ENCODE measurements around the gene CCNK. TPM values are rescaled to one million over a fixed set of nuclear protein-coding genes. Genes with fewer than 3 reads are reported as not detected.

The CCNK gene
- total RNA-seq, 4 donors from 2014 or later = 21.1 to 26.8 (median 25.1) TPM

GRCh38 chr14:99531251-99532096 is 50.3 kb downstream of the CCNK start:
- TF ChIP-seq CTCF (IDR thresholded peaks at IDR 0.05; ENCODE audit: low read depth) = no peak

DNA sequence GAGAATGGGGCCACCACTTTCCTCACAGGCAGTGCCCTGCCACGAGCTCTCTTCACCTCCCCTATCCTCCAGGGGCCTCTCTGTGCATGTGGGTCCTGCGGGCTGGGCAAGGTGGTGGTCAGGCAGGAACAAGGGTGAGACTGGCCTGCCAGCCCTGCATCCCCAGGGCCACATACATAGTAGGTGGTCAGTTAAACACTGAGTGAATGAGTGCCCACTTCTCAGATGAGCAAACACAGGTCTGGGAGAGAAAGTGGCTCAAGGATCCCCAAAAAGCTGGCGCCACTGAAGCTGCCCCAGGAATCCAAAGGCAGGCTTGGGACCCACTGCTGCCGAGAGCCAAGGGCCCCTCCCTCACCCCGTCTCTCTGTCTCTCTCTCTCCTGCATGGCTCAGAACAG is 51.1 kb downstream of the CCNK start:
- TF ChIP-seq CTCF (IDR thresholded peaks at IDR 0.05; ENCODE audit: low read depth) = no peak

- no peak for TF ChIP-seq CTCF (IDR thresholded peaks at IDR 0.05; ENCODE audit: low read depth)
These were observed 53.1 kb downstream of the CCNK start for GRCh38 chr14:99534333-99534732.

DNA sequence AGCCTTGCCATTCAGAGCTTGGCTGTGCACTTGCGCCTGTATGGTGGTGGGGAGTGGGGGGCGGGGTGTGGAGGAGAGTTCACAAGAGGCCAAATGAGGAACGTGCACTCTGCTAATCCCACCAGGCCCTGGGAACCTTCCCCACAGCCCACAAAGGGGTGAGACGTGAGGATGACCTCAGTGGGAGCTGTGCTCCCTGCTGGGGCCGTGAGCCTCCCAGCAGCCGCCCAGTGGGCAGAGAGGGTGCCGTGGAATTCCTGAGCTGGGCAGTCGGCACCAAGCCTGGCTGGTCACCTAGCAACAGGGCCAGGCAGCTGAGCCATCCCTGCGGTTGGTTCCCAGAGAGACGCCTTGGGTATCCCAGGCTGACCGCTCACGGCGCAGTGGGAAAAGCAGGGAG is 53.7 kb downstream of the CCNK start:
- no peak for TF ChIP-seq CTCF (IDR thresholded peaks at IDR 0.05; ENCODE audit: low read depth)

DNA sequence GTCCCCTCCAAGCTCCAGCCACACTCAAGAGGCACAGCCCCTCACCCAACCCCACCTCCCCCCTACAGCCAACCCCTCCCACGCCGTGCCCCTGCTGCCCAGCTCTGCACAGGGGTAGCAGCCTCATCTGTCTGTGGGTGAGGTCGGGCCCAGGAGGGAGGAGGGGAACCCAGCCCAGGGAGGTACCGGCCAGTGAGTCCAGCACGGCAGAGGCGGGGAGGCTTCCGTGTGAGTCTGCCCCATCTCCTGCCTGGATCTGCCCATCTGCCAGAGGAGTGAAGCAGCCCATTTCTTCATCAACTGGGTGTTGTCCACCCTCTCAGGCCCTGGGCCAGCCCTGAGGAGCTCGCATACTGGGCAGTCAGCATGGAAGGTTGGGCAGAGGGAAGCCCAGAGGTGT is 54.2 kb downstream of the CCNK start:
- no peak for TF ChIP-seq CTCF (IDR thresholded peaks at IDR 0.05; ENCODE audit: low read depth)

DNA sequence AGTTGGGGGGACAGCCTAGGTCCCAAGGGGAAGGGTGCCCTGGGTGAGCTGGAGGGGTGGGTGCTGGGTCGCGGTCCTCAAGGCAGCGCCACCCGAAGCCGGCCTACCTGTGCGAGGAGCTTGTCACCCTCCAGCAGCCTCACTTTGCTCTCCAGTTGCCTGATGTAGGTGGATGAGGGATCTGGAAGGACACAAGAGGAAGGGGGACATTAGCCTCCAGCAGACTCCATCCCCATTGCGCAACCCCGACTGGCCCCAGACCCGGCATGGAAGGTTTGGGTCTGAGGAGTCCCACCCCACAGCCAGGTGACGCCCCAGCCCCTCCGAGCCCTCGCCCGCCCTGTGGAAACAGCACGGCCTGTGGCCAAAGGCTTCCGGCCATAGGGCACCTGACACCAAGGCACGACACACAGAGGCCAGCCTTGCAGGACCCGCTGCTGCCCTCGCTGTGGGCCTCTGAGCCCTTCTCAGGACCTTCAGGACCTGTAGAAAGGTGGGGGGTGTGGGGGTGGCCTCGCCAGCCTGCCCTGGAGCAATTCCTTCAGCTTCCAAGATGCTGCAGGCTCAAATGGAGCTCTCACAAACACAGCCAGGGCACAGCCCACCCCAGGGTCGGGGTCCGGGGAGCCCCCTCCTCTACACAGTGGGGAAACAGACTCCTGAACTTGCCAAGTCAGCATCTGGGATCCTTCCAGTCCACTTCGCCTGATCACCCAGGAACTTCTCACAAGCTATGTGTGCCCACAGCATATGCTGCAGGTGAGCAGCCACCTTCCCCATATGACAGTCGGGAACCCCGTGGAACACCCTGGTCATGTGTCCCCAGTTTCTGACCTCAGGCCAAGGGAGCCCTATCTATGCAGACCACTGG is 54.9 kb downstream of the CCNK start:
- no peak for TF ChIP-seq CTCF (IDR thresholded peaks at IDR 0.05; ENCODE audit: low read depth)

GRCh38 chr14:99537399-99537798 is 56.2 kb downstream of the CCNK start:
- TF ChIP-seq CTCF (IDR thresholded peaks at IDR 0.05; ENCODE audit: low read depth) = no peak

All from subcutaneous adipose tissue (tissue), 4 donors.